ENCODE measurements around the gene RHBDF2. TPM values are rescaled to one million over a fixed set of nuclear protein-coding genes. Genes with fewer than 3 reads are reported as not detected.

Gene RHBDF2
- total RNA-seq, 4 donors from 2014 or later = 27.0 to 38.5 (median 33.7) TPM

DNA sequence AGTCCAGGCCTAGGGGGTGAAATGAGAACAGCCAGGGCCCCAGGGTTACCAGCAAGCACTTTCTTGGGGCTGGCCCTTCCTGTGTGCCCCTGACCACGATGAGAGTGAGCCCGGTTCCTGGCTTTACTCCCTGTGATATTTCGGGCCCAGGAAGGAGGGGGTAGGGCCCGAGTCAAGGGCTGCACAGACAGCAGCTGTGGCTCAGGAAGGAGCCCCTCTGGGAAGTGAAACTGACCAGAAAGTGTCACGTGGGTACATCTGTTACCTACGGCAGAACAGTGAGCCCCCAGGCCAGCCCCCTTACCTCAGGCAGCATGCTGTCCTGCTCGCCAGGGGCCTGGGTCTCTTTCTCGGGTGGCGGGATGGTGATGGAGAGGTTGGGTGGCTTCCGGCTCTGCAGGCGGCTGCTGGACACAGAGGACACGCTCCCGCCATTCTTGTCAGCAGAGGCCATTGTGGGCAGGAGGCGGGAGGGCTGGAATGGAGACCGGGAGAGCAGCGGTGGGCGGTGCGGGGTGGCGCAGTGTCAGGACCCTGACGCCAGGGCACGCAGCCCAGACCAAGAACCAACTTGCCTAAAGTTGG lies 20.1 kb downstream of the RHBDF2 start:
- no peaks in the 10 kb centered on the region for H3K27me3 ChIP-seq
- 58% methylated on average over 4 of the region's 21 CpGs; no CpG with 5 or more reads in 1 of the 2 donors for WGBS, 2 donors
- peak overlapping the region in 3 of 4 donors; percentile 42 to 66 (median 56) for H3K27ac ChIP-seq
- peaks cover 0 to 15% (median 4%) of the 10 kb centered on the region in 3 donors for H3K4me1 ChIP-seq
- DNase-seq = no peak
- no peak for TF ChIP-seq POLR2A (IDR thresholded peaks at IDR 0.05)
- no peak overlapping the region for H3K4me3 ChIP-seq
- peaks cover 0 to 50% (median 11%) of the 10 kb centered on the region in 3 donors for H3K36me3 ChIP-seq
- intact Hi-C loops (cut with DNase I) = no loop called here
- no peaks in the 10 kb centered on the region for H3K9me3 ChIP-seq

DNA sequence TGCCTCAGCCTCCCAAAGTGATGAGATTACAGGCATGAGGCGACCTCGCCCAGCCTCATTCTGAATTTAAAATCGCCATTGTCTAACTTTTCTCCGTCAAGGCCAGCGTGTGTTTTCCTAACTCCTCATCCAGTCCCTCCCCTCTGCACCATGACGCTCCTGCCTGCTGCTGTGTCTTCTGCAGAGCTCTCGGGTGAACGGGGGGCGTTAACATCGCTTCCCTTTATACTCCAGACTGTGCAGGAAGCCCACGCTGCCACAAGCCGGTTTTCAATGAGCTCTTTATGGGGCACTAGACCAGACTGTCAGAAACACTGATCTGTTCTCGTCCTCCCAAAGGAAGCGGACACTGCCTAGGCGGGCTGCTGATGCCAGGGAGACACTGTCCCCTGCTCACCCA lies 20.6 kb downstream of the RHBDF2 start:
- no peak for DNase-seq
- intact Hi-C loops (cut with DNase I) = no loop called here
- H3K27me3 ChIP-seq = no peaks in the 10 kb centered on the region
- H3K4me3 ChIP-seq = no peak overlapping the region
- H3K4me1 ChIP-seq = peaks cover 0 to 15% (median 4%) of the 10 kb centered on the region in 3 donors
- H3K9me3 ChIP-seq = no peaks in the 10 kb centered on the region
- peaks cover 0 to 54% (median 11%) of the 10 kb centered on the region in 3 donors for H3K36me3 ChIP-seq
- peak in 1 of 4 donors; percentile 4 for TF ChIP-seq POLR2A (IDR thresholded peaks at IDR 0.05)
- TF ChIP-seq, protein P1, sequence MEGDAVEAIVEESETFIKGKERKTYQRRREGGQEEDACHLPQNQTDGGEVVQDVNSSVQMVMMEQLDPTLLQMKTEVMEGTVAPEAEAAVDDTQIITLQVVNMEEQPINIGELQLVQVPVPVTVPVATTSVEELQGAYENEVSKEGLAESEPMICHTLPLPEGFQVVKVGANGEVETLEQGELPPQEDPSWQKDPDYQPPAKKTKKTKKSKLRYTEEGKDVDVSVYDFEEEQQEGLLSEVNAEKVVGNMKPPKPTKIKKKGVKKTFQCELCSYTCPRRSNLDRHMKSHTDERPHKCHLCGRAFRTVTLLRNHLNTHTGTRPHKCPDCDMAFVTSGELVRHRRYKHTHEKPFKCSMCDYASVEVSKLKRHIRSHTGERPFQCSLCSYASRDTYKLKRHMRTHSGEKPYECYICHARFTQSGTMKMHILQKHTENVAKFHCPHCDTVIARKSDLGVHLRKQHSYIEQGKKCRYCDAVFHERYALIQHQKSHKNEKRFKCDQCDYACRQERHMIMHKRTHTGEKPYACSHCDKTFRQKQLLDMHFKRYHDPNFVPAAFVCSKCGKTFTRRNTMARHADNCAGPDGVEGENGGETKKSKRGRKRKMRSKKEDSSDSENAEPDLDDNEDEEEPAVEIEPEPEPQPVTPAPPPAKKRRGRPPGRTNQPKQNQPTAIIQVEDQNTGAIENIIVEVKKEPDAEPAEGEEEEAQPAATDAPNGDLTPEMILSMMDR (IDR thresholded peaks at IDR 0.05) = no peak
- 66 to 80% methylated on average over 11 to 14 of the region's 15 CpGs for WGBS, 2 donors
- H3K27ac ChIP-seq = peak overlapping the region in 3 of 4 donors; percentile 42 to 66 (median 56)

DNA sequence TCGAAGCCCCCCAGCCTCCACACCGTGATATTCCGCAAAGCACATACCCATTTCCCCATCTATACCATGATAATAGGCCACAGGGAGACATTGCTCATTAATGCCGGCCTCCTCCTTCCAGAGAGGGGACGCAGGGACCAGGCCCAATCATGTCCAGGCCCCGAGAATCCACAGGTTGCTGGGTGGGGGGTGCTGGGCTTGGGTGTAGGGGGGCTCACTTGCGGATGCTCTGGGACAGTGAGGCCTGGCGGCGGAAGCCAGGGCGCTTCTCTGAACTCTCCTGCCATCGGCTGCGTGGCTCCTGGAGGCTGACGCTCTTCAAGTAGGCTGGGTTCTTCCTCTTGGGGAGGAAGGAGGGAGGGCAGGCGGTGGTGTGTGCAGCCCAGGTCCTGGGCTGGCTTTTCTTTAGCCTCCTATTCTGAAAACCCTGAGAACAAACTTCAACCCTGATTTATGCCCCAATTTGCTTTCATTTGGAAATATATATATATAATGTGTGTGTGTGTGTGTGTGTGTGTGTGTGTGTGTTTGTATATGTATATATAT lies 21.6 kb downstream of the RHBDF2 start:
- DNase-seq = no peak
- TF ChIP-seq, protein P1 (IDR thresholded peaks at IDR 0.05) = no peak
- TF ChIP-seq POLR2A (IDR thresholded peaks at IDR 0.05) = no peak
- intact Hi-C loops (cut with DNase I) = no loop called here
- Histone ChIP-seq H3K4me1 (peaks cover 0 to 4% (median 4%) of the 10 kb centered on the region in 3 donors), H3K36me3 (peaks cover 7 to 64% (median 11%) of the 10 kb centered on the region in 3 donors), H3K27ac (no peak overlapping the region), H3K9me3 (no peaks in the 10 kb centered on the region), H3K27me3 (no peaks in the 10 kb centered on the region), H3K4me3 (no peak overlapping the region)
- 84 to 93% methylated on average over 7 to 14 of the region's 14 CpGs for WGBS, 2 donors

DNA sequence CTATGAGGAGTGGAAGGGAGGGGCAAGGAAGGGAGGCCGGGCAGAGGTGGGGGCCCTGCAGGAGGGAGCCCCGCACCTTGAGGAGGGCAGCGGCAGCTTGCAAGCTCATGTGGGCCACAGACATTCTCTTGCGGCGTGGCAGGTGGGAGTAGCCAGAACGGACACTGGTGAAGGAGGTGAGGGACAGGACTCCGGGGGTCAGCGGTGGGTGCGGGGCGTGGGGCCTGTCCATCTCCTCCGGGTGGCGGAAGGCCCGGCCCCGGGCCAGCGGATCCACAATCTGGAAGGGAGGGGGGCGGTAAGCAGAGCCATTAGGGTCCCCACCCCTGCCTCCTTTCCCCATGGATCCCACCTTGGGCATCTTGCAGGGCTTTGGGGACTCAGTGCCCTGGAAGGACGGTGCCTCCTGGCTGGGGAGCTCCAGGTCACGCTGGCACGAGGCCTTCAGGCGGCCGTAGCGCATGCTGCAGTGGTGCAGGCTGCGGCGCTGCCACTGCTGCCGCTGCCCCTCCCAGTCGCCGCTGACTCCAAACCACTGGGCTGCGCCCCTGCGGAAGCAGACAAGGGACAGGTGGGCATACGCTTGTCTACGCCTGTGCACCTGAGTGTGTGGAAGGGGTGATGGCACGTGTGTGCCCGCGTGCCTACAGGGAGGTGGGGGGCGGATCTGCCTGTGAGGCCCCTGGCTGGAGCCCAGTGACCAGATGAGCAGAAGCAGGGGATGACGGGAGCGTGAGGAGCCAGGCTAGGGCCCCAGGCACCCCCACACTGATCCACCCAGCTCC lies 22.3 kb downstream of the RHBDF2 start:
- H3K4me3 ChIP-seq = no peak overlapping the region
- DNase-seq = no peak
- H3K4me1 ChIP-seq = no peaks in the 10 kb centered on the region
- TF ChIP-seq POLR2A (IDR thresholded peaks at IDR 0.05) = no peak
- TF ChIP-seq, protein P1 (IDR thresholded peaks at IDR 0.05) = no peak
- peaks cover 11 to 71% (median 12%) of the 10 kb centered on the region in 3 donors for H3K36me3 ChIP-seq
- no peaks in the 10 kb centered on the region for H3K9me3 ChIP-seq
- H3K27me3 ChIP-seq = no peaks in the 10 kb centered on the region
- WGBS, 2 donors = 85 to 88% methylated on average over 8 to 32 of the region's 37 CpGs
- H3K27ac ChIP-seq = no peak overlapping the region
- intact Hi-C loops (cut with DNase I) = no loop called here

DNA sequence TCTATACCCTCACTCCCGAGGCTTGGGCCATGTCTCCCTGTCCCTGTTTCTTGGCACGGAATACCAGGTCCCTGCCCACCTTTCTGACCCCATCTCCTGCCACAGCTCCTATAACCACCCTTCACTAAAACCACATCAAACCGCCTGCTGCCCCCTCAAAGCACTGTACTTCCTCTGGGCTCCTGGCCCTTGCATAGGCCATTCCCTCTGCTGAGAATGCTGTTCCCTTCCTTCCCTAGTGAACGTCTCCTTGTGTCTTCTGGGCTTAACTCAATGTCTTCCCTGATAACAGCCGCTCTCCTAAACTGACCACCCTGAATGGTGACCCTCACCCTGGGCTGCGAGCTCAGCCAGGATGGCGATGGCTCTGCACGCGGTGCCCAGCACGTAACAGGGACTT lies 23.1 kb downstream of the RHBDF2 start:
- peaks cover 11 to 79% (median 12%) of the 10 kb centered on the region in 3 donors for H3K36me3 ChIP-seq
- H3K27me3 ChIP-seq = no peaks in the 10 kb centered on the region
- H3K4me1 ChIP-seq = no peaks in the 10 kb centered on the region
- H3K4me3 ChIP-seq = no peak overlapping the region
- H3K27ac ChIP-seq = no peak overlapping the region
- intact Hi-C loops (cut with DNase I) = no loop called here
- no peak for TF ChIP-seq POLR2A (IDR thresholded peaks at IDR 0.05)
- TF ChIP-seq, protein P1 (IDR thresholded peaks at IDR 0.05) = no peak
- H3K9me3 ChIP-seq = no peaks in the 10 kb centered on the region
- WGBS, 2 donors = 89 to 93% methylated on average over 10 of the region's 10 CpGs
- no peak for DNase-seq
